ENCODE measurements around the gene PCSK7. TPM values are rescaled to one million over a fixed set of nuclear protein-coding genes. Genes with fewer than 3 reads are reported as not detected.

The PCSK7 gene
- total RNA-seq, 4 donors from 2014 or later, result 56.7 to 113 (median 73.3) TPM

- peaks cover 48% of the 10 kb centered on the region for H3K4me1 ChIP-seq
- peak in 1 of 2 donors; percentile 73 for DNase-seq (ENCODE audit: low spot score in 2 of 2)
- no peaks in the 10 kb centered on the region for H3K9me3 ChIP-seq
- no peak for TF ChIP-seq EP300 (IDR thresholded peaks at IDR 0.05)
- TF ChIP-seq CTCF (IDR thresholded peaks at IDR 0.05), result no peak
- no peak for TF ChIP-seq POLR2A (IDR thresholded peaks at IDR 0.05)
- TF ChIP-seq POLR2AphosphoS5 (IDR thresholded peaks at IDR 0.05), result no peak
- H3K27me3 ChIP-seq, result no peaks in the 10 kb centered on the region
- peaks cover 48% of the 10 kb centered on the region for H3K36me3 ChIP-seq
- no peak overlapping the region for H3K27ac ChIP-seq
- H3K4me3 ChIP-seq, result no peak overlapping the region
- 87% methylated on average over 12 of the region's 12 CpGs for WGBS
These were observed 2.5 kb downstream of the PCSK7 start for GRCh38 chr11:117229411-117229810.

GRCh38 chr11:117228091-117228490, 3.8 kb downstream of the PCSK7 start:
- Histone ChIP-seq H3K36me3 (peaks cover 58% of the 10 kb centered on the region), H3K4me1 (peaks cover 35% of the 10 kb centered on the region), H3K27ac (no peak overlapping the region), H3K27me3 (no peaks in the 10 kb centered on the region), H3K9me3 (no peaks in the 10 kb centered on the region), H3K4me3 (no peak overlapping the region)
- TF ChIP-seq POLR2AphosphoS5 (IDR thresholded peaks at IDR 0.05) (no peak), CTCF (IDR thresholded peaks at IDR 0.05) (no peak), POLR2A (IDR thresholded peaks at IDR 0.05) (no peak), EP300 (IDR thresholded peaks at IDR 0.05) (no peak)
- DNase-seq (ENCODE audit: low spot score in 2 of 2), result peak in 1 of 2 donors; percentile 71
- WGBS, result 91% methylated on average over 11 of the region's 11 CpGs

GRCh38 chr11:117226388-117227385, 5.2 kb downstream of the PCSK7 start:
- peaks cover 42% of the 10 kb centered on the region for H3K4me1 ChIP-seq
- no peak overlapping the region for H3K4me3 ChIP-seq
- peak in 1 of 2 donors; percentile 79 for DNase-seq (ENCODE audit: low spot score in 2 of 2)
- no peak overlapping the region for H3K27ac ChIP-seq
- WGBS, result 66% methylated on average over 19 of the region's 19 CpGs
- TF ChIP-seq CTCF (IDR thresholded peaks at IDR 0.05), result peak; percentile 73 to 80
- TF ChIP-seq POLR2A (IDR thresholded peaks at IDR 0.05), result no peak
- no peaks in the 10 kb centered on the region for H3K27me3 ChIP-seq
- H3K36me3 ChIP-seq, result peaks cover 72% of the 10 kb centered on the region
- no peaks in the 10 kb centered on the region for H3K9me3 ChIP-seq

GRCh38 chr11:117225553-117226170, 6.2 kb downstream of the PCSK7 start:
- Histone ChIP-seq H3K36me3 (peaks cover 80% of the 10 kb centered on the region), H3K27me3 (no peaks in the 10 kb centered on the region), H3K4me1 (peaks cover 42% of the 10 kb centered on the region), H3K27ac (no peak overlapping the region), H3K9me3 (no peaks in the 10 kb centered on the region), H3K4me3 (no peak overlapping the region)
- DNase-seq (ENCODE audit: low spot score in 2 of 2), result peak in 1 of 2 donors; percentile 44
- 96% methylated on average over 8 of the region's 9 CpGs for WGBS
- TF ChIP-seq EP300 (IDR thresholded peaks at IDR 0.05) (no peak), CTCF (IDR thresholded peaks at IDR 0.05) (no peak), POLR2A (IDR thresholded peaks at IDR 0.05) (no peak)
